ENCODE results near the gene GALNT16. TPM values are rescaled to one million over a fixed set of nuclear protein-coding genes. Genes with fewer than 3 reads are reported as not detected.

Gene GALNT16
- total and polyA plus RNA-seq, 2 of the 8 experiments (the other 6 are each of a cell fraction or from before 2014, with no cell fraction given): 5.4 to 6.3 TPM

GRCh38 chr14:69375182-69375581 is 115.2 kb downstream of the GALNT16 start:
- H3K14ac ChIP-seq (ENCODE audit: insufficient read length): no peak overlapping the region
- no peaks in the 10 kb centered on the region for H3K23me2 ChIP-seq (ENCODE audit: low read depth, low read length)
- ChIA-PET CTCF (ENCODE audit: partially characterized antibody) (interaction anchor here (1.0 kb wide), 1 partner anchor 78 kb away, joined by 3 read pairs; no protein-coding TSS in a partner anchor), POLR2A (ENCODE audit: partially characterized antibody) (interaction anchor here (0.7 to 2.4 kb wide), 4 partner anchors 9 to 23 kb away, joined by 3 to 9 read pairs (median 6); partner anchors contain the start of genes ERH and SLC39A9)
- peaks cover under 1 to 3% of the 10 kb centered on the region in 2 experiments for H4K20me1 ChIP-seq (replicated peaks in 1 of 2; ENCODE audit: control insufficient read depth in 1 of 2, insufficient read depth in 2 of 2, low read length in 2 of 2)
- H2BK15ac ChIP-seq (ENCODE audit: low read length): no peak overlapping the region
- no peak overlapping the region for H3K27ac ChIP-seq (ENCODE audit: low read depth, low read length)
- H3K79me2 ChIP-seq (ENCODE audit: control insufficient read depth in 1 of 2, insufficient read depth in 2 of 2, low read length in 2 of 2): no peaks in the 10 kb centered on the region
- H2AFZ ChIP-seq (ENCODE audit: low read length): no peak overlapping the region
- H3K4ac ChIP-seq (replicated peaks; ENCODE audit: insufficient read length, low read depth, low read length): no peak overlapping the region
- no peak overlapping the region for H2BK5ac ChIP-seq (ENCODE audit: low read depth, low read length)
- H3K36me3 ChIP-seq (ENCODE audit: control insufficient read depth in 2 of 4, insufficient read depth in 4 of 4, low read length in 3 of 4): peaks cover 3 to 34% (median 23%) of the 10 kb centered on the region in 4 experiments; a peak in 7 of 8 replicates
- no peak overlapping the region for H2BK12ac ChIP-seq (ENCODE audit: low read depth, low read length)
- DNase-seq (ENCODE audit: low read depth in 1 of 2, low spot score in 2 of 2) (no peak), FAIRE-seq (no peak)
- H3K79me1 ChIP-seq (ENCODE audit: low read depth, low read length): no peaks in the 10 kb centered on the region; the same call in 1 of the 2 replicates
- no peaks in the 10 kb centered on the region for H3K4me1 ChIP-seq (replicated peaks in 1 of 4; ENCODE audit: control insufficient read depth in 3 of 4, insufficient read depth in 4 of 4, low read length in 3 of 4)
- no peak overlapping the region for H3K18ac ChIP-seq (ENCODE audit: extremely low read depth, low read length)
- WGBS, 2 experiments (ENCODE audit: extremely low coverage in 1 of 2, insufficient coverage in 1 of 2, insufficient read length in 1 of 2, insufficient replicate concordance in 2 of 2, low coverage in 1 of 2, low lambda C conversion rate in 2 of 2, missing lambda C conversion rate in 1 of 2): 97% methylated on average over 3 of the region's 3 CpGs; no CpG with 5 or more reads in 1 of the 2 experiments
- no peak overlapping the region for H4K8ac ChIP-seq (ENCODE audit: extremely low read depth, insufficient read depth, low read length)
- H3K9me3 ChIP-seq (ENCODE audit: insufficient read depth in 2 of 2, low read depth in 1 of 2, low read length in 1 of 2): no peaks in the 10 kb centered on the region
- H2BK20ac ChIP-seq (ENCODE audit: low read length): no peak overlapping the region
- H4K5ac ChIP-seq (ENCODE audit: insufficient read length, low read depth, low read length): no peak overlapping the region
- H3K4me2 ChIP-seq (ENCODE audit: insufficient read depth in 1 of 2, low read depth in 2 of 2, low read length in 2 of 2): no peak overlapping the region
- H2AK5ac ChIP-seq (ENCODE audit: low read depth, low read length): no peak overlapping the region
- no peaks in the 10 kb centered on the region for H3K27me3 ChIP-seq (replicated peaks in 1 of 4; ENCODE audit: control insufficient read depth in 3 of 4, extremely low read depth in 1 of 4, insufficient read depth in 3 of 4, low read length in 3 of 4)
- H4K91ac ChIP-seq (replicated peaks; ENCODE audit: insufficient read length, low read length): no peak overlapping the region
- H3K4me3 ChIP-seq (ENCODE audit: extremely low read depth in 1 of 4, insufficient read depth in 2 of 4, low read depth in 3 of 4, low read length in 4 of 4): no peak overlapping the region
- H3K56ac ChIP-seq (replicated peaks; ENCODE audit: insufficient read length, low read depth, low read length): no peak overlapping the region
- H3K9ac ChIP-seq (replicated peaks in 1 of 4; ENCODE audit: extremely low read depth in 1 of 4, low read depth in 3 of 4, low read length in 3 of 4): no peak overlapping the region
- H2BK120ac ChIP-seq (replicated peaks; ENCODE audit: low read depth, low read length): no peak overlapping the region
- no peak overlapping the region for H3K23ac ChIP-seq (ENCODE audit: insufficient read length)

Measured in H1 (cell line).